Loucy (cell line): ENCODE data around the gene CDH8.

Source experiments
- CTCF ChIP-seq: fragments of 200-600 bp; sonication (generic); conservative IDR thresholded peaks from 2 replicates; pipeline ENCODE4 v1.5.1; 2014; ENCODE audit warnings: mild to moderate bottlenecking, antibody characterized with exemption, low read length
- EZH2phosphoT487 ChIP-seq: fragments of 200-600 bp; IDR thresholded peaks from 2 replicates; pipeline ENCODE4 v1.6.1; 2018; ENCODE audit warnings: antibody characterized with exemption, mild to moderate bottlenecking, moderate library complexity, borderline replicate concordance

- TF ChIP-seq CTCF, result no peak
- TF ChIP-seq EZH2phosphoT487, result no peak
Measured at GRCh38 chr16:61871837-61872777, 164.1 kb downstream of the CDH8 start.
